ENCODE data around the gene DMD.
"Not testable (repeated sequence)": the region's sequence is repeated elsewhere in the genome, so short reads cannot be mapped to it uniquely, and the experiment has no call there.

DMD gene

GRCh38 chrX:31480696-31481095 is 1730.7 kb downstream of the DMD start:
- no peak for DNase-seq

GRCh38 chrX:31471229-31471628 is 1740.1 kb downstream of the DMD start:
- no peak for DNase-seq

- DNase-seq: not testable (repeated sequence)
Observed at GRCh38 chrX:31470753-31471152, 1740.6 kb downstream of the DMD start.

- DNase-seq: no peak
Observed at GRCh38 chrX:31464306-31464915, 1746.9 kb downstream of the DMD start.

GRCh38 chrX:31461266-31461665 is 1750.1 kb downstream of the DMD start:
- no peak for DNase-seq

- DNase-seq: no peak
Observed at GRCh38 chrX:31459361-31459760, 1752.0 kb downstream of the DMD start.

GRCh38 chrX:31449965-31450364 is 1761.4 kb downstream of the DMD start:
- DNase-seq: no peak

GRCh38 chrX:31449081-31449480 is 1762.3 kb downstream of the DMD start:
- no peak for DNase-seq

GRCh38 chrX:31445542-31445941 is 1765.8 kb downstream of the DMD start:
- DNase-seq: no peak

GRCh38 chrX:31443654-31444053 is 1767.7 kb downstream of the DMD start:
- no peak for DNase-seq

- DNase-seq: no peak
Observed at GRCh38 chrX:31440546-31440945, 1770.8 kb downstream of the DMD start.

GRCh38 chrX:31436424-31436823 is 1774.9 kb downstream of the DMD start:
- no peak for DNase-seq

GRCh38 chrX:31435592-31435991 is 1775.8 kb downstream of the DMD start:
- no peak for DNase-seq

- no peak for DNase-seq
Observed at GRCh38 chrX:31433856-31434255, 1777.5 kb downstream of the DMD start.

GRCh38 chrX:31429915-31430314 is 1781.4 kb downstream of the DMD start:
- no peak for DNase-seq

GRCh38 chrX:31423609-31424189 is 1787.7 kb downstream of the DMD start:
- DNase-seq: no peak

- no peak for DNase-seq
Observed at GRCh38 chrX:31421441-31421840, 1789.9 kb downstream of the DMD start.

- no peak for DNase-seq
Observed at GRCh38 chrX:31420711-31421151, 1790.6 kb downstream of the DMD start.

GRCh38 chrX:31420302-31420701 is 1791.0 kb downstream of the DMD start:
- DNase-seq: no peak

GRCh38 chrX:31397119-31397518 is 1814.2 kb downstream of the DMD start:
- DNase-seq: no peak

GRCh38 chrX:31392513-31392912 is 1818.8 kb downstream of the DMD start:
- DNase-seq: no peak

GRCh38 chrX:31388946-31389345 is 1822.4 kb downstream of the DMD start:
- DNase-seq: no peak

- no peak for DNase-seq
Observed at GRCh38 chrX:31384471-31384870, 1826.9 kb downstream of the DMD start.

- no peak for DNase-seq
Observed at GRCh38 chrX:31383991-31384390, 1827.4 kb downstream of the DMD start.

- not testable (repeated sequence) for DNase-seq
Observed at GRCh38 chrX:31378973-31379372, 1832.4 kb downstream of the DMD start.
